Measurements from ENCODE around the gene LPAR4. TPM values are rescaled to one million over a fixed set of nuclear protein-coding genes. Genes with fewer than 3 reads are reported as not detected.
"Not testable (repeated sequence)": the region's sequence is repeated elsewhere in the genome, so short reads cannot be mapped to it uniquely, and the experiment has no call there.

LPAR4 gene
- polyA plus RNA-seq (ENCODE audit: insufficient read length) = 43.1 TPM

GRCh38 chrX:78747489-78747888, at the start of gene LPAR4:
TSS of gene LPAR4 (plus strand) at chrX:78747720. CDS start at chrX:78754870, 7,150 bp downstream.
- DNase-seq (ENCODE audit: low read depth) = peak; percentile 31

- no peak for DNase-seq (ENCODE audit: low read depth)
These were observed 41.4 kb upstream of the LPAR4 start for GRCh38 chrX:78706071-78706470.

GRCh38 chrX:78708262-78708661, 39.3 kb upstream of the LPAR4 start:
- DNase-seq (ENCODE audit: low read depth) = peak; percentile 59

DNA sequence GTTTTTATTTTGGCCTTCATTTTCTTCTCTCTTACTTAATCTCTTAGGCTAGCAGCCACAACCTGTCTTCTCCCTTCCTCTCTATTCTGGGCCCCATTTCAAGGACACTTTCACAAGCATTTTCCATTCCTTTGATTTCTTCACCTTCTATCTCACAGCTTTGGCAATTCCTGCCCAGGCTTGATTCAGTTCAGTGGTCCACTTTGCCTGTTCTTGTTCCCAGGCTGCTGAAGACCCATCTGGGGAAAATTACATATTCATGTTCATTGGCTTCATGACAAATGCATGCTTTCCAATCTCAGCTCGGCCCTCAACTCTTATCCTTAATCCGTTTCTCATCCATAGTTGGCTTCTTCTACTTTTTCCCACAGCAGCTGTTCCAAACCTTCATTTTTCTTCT, 38.7 kb upstream of the LPAR4 start:
- peak; percentile 77 for DNase-seq (ENCODE audit: low read depth)

DNA sequence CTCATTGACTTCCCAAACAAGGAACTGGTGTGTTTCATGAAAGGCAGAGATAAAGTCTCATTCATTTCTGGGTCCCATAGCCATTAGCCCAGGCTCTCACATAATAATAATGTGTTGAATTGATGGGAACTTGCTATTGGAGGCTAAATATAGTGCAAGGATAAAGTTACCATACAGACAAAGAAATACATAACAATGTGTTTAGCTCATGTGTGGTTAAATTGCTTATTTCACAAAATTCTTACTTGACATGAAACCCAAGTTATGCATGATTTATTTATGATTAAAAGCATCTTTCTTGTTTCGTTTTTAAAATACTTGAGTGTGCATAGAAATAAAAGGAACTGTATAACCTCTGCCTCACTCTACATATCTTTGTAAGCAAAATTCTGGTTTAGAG, 37.3 kb upstream of the LPAR4 start:
- DNase-seq (ENCODE audit: low read depth) = no peak

- DNase-seq (ENCODE audit: low read depth) = no peak
These were observed 35.2 kb upstream of the LPAR4 start for GRCh38 chrX:78712336-78712735.

DNA sequence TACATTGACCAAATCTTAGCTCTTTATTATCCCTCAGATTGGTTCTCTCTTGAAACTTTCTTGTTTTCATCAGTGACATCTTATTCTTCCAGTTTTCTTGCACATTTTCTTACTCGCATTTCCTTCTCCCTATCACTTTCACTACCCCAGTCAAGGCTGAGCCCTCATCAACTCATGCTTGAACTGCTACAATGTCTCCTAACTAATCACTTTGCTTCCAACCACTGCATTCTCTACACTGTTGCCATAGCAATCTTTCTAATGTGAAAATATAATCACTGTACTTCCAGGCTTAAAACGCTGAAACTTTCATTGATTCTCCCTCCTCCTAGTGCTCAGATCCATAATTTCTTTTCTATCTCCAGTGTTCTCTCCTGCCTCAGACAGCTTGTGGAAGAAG, 22.2 kb upstream of the LPAR4 start:
- DNase-seq (ENCODE audit: low read depth) = no peak

GRCh38 chrX:78746496-78746895, 1.0 kb upstream of the LPAR4 start:
- no peak for DNase-seq (ENCODE audit: low read depth)

GRCh38 chrX:78747971-78748370, 451 bp downstream of the LPAR4 start:
- no peak for DNase-seq (ENCODE audit: low read depth)

- DNase-seq (ENCODE audit: low read depth) = no peak
These were observed 1.3 kb downstream of the LPAR4 start for GRCh38 chrX:78748846-78749245.

GRCh38 chrX:78753571-78753970, 6.1 kb downstream of the LPAR4 start:
- no peak for DNase-seq (ENCODE audit: low read depth)

DNA sequence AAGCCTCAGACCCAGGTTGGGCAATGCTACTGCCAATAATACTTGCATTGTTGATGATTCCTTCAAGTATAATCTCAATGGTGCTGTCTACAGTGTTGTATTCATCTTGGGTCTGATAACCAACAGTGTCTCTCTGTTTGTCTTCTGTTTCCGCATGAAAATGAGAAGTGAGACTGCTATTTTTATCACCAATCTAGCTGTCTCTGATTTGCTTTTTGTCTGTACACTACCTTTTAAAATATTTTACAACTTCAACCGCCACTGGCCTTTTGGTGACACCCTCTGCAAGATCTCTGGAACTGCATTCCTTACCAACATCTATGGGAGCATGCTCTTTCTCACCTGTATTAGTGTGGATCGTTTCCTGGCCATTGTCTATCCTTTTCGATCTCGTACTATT, 7.4 kb downstream of the LPAR4 start:
- DNase-seq (ENCODE audit: low read depth) = no peak

DNA sequence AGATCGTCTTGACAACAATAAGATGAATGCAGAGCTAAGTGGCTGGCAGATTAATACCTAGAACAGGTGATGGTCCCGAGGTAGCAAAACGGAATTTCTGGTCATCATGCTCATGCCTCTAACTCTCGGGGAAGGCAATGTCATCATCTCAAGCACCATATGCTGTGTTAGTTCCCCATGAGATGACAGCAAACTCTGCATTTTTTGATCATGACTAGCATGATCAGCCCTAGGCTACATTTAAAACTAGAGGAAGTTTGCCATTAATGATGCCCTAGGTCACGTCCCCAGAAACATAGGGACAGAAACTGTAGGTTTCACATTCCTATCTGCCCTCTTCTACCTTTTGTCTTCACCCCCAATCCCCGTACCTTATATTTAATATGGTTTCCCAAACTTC, 11.6 kb downstream of the LPAR4 start:
- no peak for DNase-seq (ENCODE audit: low read depth)

- DNase-seq (ENCODE audit: low read depth) = no peak
These were observed 21.7 kb downstream of the LPAR4 start for GRCh38 chrX:78769101-78769755.

GRCh38 chrX:78769946-78770345, 22.4 kb downstream of the LPAR4 start:
- DNase-seq (ENCODE audit: low read depth) = no peak

DNA sequence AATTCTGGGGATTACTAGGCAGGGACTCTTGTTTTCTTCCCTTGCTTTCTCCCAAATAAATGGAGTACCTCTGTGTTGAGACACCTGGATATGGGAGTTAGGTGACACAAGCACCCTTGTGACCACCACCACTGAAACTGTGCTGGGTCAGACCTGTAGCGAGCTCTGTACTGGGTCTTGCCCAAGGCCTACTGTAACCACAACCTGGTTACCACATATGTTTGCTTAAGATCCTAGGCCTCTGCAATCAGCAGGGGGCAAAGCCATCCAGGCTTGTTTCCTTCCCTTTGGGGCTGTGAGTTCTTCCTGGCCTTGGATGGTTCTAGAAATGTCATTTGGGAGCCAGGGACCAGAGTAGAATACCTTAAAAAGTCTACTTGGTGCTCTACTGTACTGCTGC, 49.4 kb downstream of the LPAR4 start:
- no peak for DNase-seq (ENCODE audit: low read depth)

DNA sequence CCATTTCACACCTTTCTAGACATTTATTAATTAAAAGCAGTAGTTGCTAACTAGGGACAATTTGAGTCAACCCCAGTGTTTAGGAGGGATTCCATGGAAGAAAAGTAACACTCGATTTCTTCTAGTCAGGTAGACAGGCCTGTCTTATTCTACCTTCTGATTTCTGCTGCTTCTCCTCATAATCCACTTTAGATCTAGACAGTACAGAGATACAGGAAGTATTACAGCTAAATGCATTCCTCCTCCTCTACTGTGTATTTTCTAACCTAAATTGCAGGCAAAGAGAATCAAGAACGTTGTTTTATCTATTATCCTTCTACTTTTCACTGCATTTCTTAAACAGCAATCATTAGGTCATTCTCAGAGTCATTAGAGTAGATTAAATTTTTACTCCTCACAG, 52.6 kb downstream of the LPAR4 start:
- no peak for DNase-seq (ENCODE audit: low read depth)

DNA sequence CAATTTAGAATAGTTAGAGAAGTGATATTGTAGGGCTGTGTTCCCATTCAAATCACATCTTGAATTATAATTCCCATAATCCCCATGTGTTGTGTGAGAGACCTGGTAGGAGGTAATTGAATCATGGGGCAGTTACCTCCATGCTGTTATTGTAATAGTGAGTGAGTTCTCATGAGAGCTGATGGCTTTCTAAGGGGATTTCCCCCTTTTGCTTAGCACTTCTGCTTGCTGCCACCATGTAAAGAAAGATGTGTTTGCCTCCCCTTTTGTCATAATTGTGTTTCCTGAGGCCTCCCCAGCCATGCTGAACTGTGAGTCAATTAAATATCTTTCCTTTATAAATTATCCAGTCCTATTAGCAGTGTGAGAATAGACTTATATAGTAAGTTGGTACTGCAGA, 53.2 kb downstream of the LPAR4 start:
- no peak for DNase-seq (ENCODE audit: low read depth)

DNA sequence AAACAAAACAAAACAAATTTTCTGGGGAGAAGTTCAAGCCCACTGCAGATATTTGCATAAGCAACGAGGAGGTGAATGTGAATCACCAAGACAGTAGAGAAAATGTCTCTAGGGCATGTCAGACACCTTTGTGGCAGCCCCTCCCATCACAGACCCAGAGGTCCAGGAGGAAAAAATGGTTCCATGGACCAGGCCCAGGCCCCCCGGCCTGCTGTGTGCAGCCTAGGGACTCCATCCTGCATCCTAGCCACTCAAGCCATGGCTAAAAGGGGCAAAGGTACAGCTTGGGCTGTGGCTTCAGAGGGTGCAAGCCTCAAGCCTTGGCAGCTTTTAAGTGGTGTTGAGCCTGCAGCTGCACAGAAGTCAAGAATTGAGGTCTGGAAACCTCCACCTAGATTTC, 54.0 kb downstream of the LPAR4 start:
- no peak for DNase-seq (ENCODE audit: low read depth)

- DNase-seq (ENCODE audit: low read depth) = not testable (repeated sequence)
These were observed 55.0 kb downstream of the LPAR4 start for GRCh38 chrX:78802526-78802925.
